ENCODE measurements around the gene PDK2.

Gene PDK2

GRCh38 chr17:50139950-50140885 lies 45.1 kb downstream of the PDK2 start:
- DNase-seq = peak; percentile 86

GRCh38 chr17:50141026-50141744 lies 46.0 kb downstream of the PDK2 start:
- DNase-seq = no peak

DNA sequence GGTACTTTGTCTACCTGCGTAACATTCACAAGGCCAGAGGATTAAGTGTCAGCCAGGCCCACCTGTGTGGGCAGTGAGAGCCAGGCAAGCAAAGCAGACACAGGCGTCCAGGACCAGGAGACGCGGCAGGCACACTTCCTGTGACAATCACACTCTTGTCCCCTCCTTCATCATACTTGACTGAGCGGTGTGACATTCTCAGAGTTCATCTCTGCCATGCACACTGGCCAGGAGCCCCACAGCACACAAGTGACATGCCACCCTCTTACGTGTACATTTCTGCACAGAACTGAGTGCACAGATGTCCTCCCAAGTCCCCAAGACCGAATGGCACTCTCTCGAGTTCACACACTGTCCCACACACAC lies 46.6 kb downstream of the PDK2 start:
- no peak for DNase-seq

DNA sequence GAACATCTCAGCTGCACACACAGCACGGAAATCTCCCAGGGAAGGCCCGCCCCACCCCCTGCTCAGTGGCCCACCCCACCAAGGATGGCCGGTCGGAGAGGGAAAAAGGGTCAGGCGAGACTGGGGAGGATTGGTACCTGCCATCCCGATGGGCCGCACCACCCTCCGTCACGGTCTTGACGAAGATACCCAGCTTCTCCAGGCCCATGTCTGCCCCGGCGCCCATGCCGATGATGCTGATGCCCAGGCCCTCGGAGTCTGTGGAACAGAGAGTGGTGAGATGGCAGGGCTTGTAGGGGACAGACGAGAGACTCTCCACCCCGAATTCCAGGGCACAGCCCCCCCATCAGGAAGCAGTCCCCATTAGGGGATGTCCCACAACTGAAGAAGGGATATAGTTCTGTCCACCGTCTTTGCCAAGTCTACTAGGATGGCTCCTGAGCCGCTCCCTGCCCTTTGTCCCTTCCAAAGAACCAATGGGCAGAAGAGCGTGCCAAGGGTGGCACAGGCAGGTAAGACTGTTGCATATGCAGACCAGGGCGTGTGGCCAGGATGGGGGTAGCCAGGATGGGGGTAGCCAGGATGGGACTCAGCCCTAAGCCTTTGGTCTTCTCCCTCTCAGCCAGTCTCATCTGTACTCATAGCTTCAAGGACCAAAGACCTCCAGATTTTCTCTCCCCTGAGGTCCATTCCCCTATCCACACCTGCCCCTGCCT lies 48.5 kb downstream of the PDK2 start:
- no peak for DNase-seq

DNA sequence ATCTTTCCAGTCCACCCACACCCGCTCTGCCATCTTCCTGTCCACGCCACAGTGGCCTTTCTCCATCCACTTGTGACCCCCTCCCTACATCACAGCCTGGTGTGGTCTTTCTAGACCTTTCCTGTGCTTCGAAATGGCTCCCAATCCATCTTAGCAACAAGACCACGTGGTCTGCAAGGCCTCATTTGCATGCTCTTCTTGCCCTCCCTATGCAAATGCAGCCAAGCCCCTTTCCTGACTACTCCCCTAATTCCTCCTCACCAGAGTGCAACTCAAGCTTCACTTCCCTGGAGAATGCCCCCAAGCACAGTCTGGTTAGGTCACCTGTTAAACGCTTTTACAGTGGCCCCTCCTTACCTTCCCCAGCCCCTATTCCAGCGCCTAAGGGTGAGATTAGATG lies 49.2 kb downstream of the PDK2 start:
- no peak for DNase-seq

- peak; percentile 4 for DNase-seq
Measured at GRCh38 chr17:50144845-50145531, 49.8 kb downstream of the PDK2 start.

GRCh38 chr17:50145532-50146229 lies 50.5 kb downstream of the PDK2 start:
- DNase-seq = peak; percentile 12

- no peak for DNase-seq
Measured at GRCh38 chr17:50146230-50146926, 51.2 kb downstream of the PDK2 start.

DNA sequence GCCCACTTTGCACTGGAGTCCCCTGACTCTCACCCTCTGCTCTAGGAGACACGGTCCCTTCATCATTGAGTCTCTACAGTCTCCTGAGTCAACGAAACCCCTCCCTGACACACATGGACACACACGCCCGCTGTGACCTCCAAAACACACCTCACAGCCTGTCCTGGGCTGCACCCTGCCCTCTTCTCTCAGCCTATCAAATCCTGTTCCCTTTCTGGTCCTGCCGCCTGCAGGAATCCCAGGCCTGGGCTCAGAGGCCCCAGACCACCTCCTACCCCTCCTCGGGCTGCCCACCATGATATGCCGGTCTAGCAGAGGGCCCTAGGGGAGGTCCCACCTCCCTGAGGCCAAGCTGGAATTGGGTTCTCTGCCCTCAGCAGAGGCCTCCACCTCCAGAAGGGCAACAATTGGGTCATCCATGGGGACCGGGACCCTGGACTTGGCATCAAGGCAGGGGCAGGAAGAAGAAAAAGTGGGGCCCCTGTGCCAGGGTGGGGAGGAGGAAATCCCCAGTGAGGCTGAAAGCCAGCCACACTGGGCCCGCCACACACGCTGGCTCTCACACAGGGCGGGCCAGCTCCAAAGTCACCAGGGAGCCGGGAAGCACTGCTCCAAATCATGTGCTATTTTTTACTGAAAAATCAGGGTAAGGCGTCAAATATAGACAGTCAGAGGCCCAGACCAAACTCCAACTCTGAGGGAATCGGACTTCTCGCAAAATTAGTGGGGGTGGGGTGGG lies 51.9 kb downstream of the PDK2 start:
- DNase-seq = peak; percentile 20

DNA sequence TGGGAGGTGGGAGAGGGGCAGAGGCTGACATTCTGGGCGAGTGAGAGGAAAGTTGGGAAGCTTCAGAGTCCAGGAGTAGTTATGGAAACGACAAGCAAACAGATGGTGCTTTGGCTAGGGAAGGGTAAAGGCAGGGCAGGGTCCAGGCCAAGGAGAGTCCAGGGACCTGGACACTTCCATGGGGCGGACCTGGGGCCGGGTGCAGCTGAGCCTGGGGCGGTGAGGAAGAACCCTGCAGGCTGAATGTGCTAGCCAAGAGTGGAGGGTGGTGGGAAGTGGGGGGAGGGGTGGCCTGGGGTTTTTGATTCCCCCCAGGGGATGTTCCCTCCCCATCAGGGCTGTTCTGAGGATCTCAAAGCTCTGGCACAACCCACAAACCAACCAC lies 52.7 kb downstream of the PDK2 start:
- DNase-seq = peak; percentile 8

DNA sequence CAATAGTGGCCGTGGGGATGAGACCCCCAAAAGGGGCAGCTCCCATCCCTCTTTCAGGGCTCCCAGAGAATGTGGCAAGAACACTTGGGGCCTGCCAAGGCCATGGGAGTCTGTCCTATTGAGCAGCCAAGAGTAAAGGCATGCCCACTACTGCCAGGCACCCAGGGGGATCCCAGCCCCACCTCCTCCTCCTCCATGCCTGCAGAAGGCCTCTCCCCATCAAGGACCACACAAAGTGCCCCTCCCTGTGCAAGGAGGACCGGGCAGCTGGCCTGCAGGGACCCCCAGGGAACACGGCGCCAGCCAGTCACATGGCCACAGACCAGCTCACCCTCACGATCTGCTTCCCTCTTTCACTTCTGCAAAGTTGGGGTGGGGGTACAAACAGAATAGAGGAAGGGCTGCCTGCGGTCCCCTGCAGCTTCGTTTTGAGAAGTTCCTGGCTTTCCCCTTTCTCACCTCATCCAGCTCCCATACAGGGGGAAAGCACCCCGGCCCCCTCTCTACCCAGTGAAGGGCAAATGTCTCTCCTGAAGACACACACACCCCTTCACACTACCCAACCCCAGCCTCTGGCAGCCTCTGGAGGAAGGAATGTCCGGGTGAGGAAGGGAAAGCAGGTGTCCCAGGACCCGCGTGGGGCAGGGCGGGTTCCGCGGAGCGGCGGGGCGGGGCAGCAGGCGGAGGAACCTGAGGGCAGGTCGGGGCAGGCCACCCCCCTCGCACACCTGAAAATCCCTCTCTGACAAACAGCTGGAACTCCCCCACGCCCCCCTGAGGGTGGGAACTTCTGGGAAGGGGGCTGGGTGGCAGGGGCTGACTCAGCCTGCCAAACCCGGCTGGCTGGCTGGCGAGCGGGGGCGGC lies 53.3 kb downstream of the PDK2 start:
- peak; percentile 62 for DNase-seq

DNA sequence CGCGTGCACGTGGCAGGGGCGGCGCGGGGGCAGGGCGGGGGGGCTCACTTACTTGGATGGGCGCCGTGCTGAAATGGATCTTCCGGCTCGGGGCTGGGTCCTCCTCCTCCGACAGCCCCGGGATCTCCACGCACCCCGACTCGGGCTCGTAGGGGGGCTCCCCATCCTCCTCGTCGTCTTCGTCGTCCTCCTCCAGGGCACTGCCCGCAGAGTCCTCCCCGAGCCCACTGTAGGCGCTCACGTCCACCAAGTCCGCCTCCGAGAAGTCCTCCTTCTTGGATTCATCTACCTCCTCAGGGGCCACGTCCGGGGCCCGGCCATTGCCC lies 53.9 kb downstream of the PDK2 start:
- peak; percentile 49 for DNase-seq

- peak; percentile 72 for DNase-seq
Measured at GRCh38 chr17:50149417-50150353, 54.5 kb downstream of the PDK2 start.

- peak; percentile 49 for DNase-seq
Measured at GRCh38 chr17:50150354-50151040, 55.3 kb downstream of the PDK2 start, which contains the start of gene PPP1R9B. PPP1R9B (minus strand) TSS chr17:50150677; CDS start chr17:50150513, 164 bp downstream.

GRCh38 chr17:50151041-50151936 lies 56.1 kb downstream of the PDK2 start:
- DNase-seq = peak; percentile 81

DNA sequence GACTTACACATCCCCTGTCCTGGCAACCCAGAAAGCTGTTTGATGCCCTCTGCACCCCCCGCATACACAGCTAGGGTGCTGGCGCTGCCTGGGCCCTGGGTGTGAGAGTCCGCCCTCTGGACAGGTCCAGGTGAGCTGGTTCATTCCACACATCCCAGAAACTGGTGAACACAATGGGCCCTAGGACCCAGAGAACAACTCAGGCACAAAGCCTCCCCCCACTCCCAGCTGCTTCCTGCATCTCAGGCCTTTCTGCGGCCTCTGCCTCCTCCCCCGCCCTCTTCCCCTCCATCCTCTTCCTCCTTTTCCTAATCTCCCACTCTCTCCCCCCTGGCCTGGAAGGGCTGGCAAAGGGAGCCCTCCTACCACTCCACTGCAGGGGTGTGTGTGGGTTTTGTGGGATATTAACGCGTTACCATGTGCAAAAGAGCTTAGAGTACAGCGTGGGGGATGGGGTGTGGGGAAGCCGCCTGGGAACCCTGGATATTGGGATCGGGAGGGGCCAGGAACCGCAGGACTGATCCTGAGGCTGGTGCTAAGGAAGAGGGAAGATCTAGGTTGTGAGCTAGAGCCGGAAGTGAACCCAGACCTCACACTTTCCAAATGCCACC lies 56.9 kb downstream of the PDK2 start:
- peak; percentile 89 for DNase-seq
